Measurements from ENCODE around the gene VIPR2.

Gene VIPR2

GRCh38 chr7:159158125-159158887, 13.6 kb upstream of the VIPR2 start:
- DNase-seq (ENCODE audit: low read depth): no peak

DNA sequence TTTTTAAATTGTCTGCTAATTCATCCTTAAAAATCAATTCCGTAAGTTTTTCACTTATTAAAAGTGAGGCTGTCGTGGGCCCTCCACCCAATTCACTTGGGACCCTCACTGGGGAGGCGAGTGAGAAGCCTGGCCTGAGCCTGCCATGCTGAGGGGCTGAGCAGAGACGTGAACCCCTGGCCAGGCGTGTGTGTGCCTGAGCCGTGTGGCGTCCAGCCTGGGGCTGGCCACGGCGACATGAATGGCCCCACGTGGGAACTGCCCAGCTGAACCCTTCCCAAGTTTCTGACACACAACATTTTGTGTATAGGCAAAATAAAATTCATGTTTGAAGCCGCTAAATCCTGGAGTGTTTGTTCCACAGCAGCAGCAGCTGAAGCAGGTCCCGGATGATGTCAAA, 13.0 kb upstream of the VIPR2 start:
- no peak for DNase-seq (ENCODE audit: low read depth)

- no peak for DNase-seq (ENCODE audit: low read depth)
Observed at GRCh38 chr7:159156436-159157245, 12.0 kb upstream of the VIPR2 start.

GRCh38 chr7:159155410-159155809, 10.7 kb upstream of the VIPR2 start:
- no peak for DNase-seq (ENCODE audit: low read depth)

- no peak for DNase-seq (ENCODE audit: low read depth)
Observed at GRCh38 chr7:159154243-159154642, 9.6 kb upstream of the VIPR2 start.

GRCh38 chr7:159153511-159153910, 8.8 kb upstream of the VIPR2 start:
- no peak for DNase-seq (ENCODE audit: low read depth)

- DNase-seq (ENCODE audit: low read depth): no peak
Observed at GRCh38 chr7:159152816-159153215, 8.1 kb upstream of the VIPR2 start.

DNA sequence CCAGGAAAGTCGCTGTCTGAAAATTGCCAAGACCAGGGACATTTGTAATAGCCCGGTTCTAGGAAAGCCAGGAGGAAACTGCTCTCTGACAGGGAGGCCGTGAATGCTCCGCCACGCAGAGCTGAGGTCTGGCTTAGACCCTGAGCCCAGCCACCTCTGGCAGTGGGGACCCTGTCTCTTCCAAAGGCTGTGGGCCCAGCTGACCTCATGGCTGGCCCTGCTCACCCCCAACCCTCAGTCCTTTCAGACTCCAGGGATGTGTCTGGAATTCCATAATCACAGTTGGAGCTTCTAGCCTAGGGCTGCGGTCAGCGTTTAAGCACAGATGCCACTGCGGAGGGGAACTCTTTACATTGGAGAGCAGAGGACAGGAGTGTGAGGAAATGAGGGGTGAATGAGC, 6.6 kb upstream of the VIPR2 start:
- no peak for DNase-seq (ENCODE audit: low read depth)

GRCh38 chr7:159149488-159149887, 4.8 kb upstream of the VIPR2 start:
- no peak for DNase-seq (ENCODE audit: low read depth)

DNA sequence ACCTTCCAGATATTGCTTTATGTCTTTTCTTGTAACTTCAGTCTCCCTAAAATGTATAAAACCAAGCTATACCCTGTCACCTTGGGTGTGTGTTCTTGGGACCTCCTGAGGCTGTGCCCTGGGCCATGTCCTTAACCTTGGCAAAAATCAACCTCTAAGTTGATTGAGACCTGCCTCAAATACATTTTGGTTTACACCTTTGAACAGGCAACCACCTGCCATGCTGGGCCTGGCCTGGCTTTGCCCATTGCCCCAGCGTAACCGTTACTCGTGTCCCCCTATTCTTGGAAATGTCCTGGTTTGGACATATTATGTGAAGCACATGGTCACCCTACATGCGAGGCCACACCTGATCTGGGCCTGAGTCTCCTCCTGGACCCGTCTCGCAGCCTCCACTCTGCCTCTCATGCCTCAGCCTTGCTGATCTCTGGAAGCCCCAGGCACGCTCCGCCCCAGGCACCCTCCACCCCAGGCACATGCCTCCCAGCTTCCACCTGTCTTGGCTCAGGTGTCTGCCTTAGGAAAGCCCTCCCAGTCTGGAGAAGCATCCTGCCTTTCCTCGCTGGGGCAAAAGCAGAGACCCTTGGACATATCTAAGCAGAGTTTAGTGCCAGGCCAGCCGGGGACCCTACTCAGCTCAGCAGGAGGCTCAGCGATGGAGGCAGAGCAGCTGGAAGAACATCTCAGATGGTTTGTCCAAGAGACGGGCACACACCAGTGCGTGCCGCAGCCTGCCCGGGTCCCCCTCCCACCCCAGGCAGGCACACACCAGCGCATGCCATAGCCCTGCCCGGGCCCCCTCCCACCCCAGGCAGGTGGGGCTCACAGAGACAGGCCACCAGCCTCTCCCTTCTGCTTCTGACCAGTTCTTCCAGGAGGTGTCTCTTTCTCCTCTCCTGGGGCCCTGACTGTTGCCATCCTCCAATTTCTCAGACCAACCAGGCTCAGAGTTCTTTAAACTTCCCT, 4.0 kb upstream of the VIPR2 start:
- DNase-seq (ENCODE audit: low read depth): no peak

DNA sequence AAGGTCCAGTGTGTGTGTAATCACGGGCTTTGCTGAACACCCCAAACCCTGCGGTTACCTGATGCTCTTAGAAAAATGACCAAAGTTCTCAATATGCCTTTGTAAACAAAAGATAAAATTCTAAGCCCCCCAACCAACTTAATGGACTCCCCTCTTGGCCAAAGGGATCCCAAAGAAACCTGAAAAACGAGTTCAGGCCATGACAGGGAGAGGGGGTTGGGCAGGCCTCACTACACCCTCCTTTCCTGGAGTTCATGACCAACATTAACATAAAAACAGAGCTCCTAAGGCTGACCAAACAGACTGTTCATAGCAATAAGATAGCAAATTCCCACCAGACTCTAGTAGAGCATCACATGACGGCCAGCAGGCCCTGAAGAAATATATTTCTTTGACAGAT, 3.0 kb upstream of the VIPR2 start:
- DNase-seq (ENCODE audit: low read depth): no peak

- no peak for DNase-seq (ENCODE audit: low read depth)
Observed at GRCh38 chr7:159147246-159147645, 2.6 kb upstream of the VIPR2 start.

DNA sequence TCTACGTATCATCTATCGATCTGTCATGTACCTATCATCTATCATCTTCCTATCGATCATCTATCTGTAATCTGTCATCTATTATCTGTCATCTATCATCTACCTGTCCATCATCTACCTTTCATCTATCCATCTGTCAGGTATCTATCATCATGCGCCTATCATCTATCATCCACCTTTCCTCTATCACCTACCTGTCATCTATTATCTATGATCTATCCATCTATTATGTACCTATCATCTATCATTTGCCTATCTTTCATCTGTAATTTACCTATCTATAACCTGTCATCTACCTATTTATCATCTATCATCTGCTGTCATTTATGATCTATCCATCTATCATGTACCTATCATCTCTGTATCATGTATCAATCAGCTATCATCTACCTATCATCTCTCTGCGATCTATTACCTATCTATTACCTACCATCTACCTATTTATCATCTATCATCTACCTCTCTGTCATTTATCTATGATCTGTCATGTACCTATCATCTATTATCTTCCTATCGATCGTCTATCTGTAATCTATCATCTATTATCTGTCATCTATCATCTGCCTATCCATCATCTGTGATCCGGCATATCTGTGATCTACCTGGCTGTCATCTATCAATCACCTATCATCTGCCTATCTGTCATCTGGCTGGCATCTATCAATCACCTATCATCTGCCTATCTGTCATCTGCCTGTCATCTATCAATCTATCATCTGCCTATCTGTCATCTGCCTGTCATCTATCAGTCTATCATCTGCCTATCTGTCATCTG, 1.6 kb upstream of the VIPR2 start:
- DNase-seq (ENCODE audit: low read depth): no peak

DNA sequence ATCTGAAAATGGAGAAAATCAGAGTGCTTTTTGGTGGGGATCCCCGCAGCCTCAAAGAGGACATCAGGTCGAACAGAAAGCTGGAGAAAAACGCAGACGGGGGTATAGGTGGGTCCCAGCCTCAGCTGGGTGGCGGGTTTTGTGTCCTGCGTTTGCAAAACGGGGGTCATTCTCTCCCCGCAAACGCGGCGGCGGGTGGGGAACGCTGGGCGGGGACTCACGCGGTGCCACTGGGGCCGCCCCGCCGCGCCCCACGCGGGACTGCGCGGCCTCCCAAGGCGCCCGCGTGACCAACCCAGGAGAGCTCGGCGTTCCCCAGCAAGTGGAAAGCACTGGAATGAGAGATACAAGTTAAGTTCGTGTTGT, 806 bp upstream of the VIPR2 start:
- no peak for DNase-seq (ENCODE audit: low read depth)

DNA sequence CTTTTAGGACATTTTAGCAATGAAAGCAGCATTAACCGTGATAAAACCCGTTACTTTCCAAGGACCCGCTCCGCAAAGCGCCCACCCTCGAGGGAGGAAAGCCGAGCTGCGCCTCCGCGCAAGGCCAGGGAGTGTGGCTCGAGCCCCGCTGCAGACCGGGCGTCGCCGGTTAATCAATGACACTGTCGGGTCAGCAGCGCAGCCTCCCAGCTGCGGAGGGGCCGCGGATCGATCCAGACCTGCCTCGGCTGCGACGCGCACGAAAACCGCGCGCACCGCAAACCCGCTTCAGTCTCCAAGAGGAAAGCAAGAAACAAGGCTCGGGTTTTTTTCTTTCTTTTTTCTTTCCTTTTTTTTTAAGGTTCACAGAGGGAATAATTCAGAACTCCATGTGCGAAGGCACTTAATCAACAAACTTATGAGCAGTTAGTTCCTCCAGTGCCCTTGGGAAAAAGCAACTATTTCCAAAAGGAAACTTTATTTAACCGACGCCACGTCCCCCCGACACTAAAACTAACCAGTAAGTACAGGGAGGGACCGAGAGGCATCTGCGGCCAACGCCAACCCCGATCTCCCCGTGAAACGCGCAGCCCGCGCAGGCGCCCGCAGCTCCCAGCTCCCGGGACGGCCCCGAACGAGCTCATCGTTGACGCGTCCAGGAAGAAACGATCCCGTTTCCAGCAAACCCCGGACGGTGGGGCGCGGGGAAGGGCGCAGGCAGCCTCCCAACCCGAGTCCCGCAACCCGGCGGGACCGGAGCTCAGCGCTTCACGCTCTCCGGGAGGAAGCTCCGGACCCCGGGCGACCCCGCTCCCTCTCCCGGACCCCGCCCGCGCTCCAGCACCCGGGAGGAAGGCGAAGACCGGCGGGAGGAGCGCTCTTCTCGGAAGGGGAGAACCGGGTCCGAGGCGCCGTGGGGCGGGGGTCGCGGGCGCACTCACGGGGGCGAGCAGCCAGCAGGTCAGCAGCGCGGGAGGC, 598 bp downstream of the VIPR2 start:
- no peak for DNase-seq (ENCODE audit: low read depth)

GRCh38 chr7:159142730-159143129, 1.9 kb downstream of the VIPR2 start:
- DNase-seq (ENCODE audit: low read depth): no peak

GRCh38 chr7:159142199-159142598, 2.5 kb downstream of the VIPR2 start:
- no peak for DNase-seq (ENCODE audit: low read depth)

GRCh38 chr7:159141660-159142059, 3.0 kb downstream of the VIPR2 start:
- no peak for DNase-seq (ENCODE audit: low read depth)

DNA sequence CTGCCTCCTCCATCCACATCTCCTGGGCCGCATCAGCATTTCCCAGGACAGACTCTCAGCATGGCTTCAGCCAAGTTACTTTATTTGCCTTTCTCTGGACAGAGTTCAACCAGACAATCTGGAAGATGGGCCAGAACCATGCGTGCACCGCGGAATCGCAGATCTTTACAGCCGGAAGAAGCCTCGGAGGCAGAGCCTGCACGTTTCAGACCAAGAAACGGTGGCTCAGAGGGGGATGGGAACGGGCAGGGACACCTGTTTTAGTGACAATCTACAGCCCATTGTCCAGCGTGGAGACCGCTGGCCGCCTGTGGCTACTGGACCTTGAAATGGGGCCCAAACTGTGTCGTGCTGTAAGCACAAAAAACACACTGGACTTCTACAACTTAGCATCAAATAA, 3.5 kb downstream of the VIPR2 start:
- DNase-seq (ENCODE audit: low read depth): no peak

DNA sequence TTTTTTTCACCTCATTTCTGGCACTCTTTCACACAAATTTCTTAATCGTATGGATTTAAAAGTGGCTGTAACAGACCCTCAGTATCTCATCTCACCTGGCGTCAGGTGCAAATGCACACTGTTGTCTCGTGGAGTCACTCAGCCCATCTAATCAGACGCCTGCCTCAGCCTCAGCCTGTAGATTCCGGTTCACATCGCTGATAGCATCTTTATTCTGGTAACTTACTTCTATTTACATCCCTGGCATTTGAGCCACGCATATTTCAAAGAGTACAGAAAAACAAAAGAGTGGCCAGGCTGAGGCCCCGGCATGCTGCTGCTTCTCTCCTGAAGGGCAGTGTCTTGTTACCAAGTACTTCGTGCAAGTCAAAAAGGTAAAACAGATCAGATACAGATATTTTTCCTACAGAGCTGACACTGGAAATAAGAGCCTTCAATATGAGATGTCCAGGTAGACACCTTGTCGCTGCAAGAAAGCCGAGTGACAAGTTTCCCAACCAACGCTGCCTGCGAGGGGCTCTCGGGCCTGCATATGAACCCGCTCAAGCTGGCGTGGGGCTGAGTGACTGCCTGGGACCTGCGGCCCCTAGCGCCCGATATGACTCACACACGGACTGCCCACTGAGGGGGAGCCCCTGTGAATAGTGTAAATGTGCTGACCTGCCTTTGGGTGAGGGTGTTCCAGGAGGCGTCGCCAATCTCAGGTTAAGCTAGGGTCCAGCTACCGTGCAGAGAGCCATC, 4.3 kb downstream of the VIPR2 start:
- DNase-seq (ENCODE audit: low read depth): no peak
